ENCODE data around the gene CNTFR.

GRCh38 chr9:34505370-34506120, 84.0 kb downstream of the CNTFR start:
- TF ChIP-seq, protein P1, sequence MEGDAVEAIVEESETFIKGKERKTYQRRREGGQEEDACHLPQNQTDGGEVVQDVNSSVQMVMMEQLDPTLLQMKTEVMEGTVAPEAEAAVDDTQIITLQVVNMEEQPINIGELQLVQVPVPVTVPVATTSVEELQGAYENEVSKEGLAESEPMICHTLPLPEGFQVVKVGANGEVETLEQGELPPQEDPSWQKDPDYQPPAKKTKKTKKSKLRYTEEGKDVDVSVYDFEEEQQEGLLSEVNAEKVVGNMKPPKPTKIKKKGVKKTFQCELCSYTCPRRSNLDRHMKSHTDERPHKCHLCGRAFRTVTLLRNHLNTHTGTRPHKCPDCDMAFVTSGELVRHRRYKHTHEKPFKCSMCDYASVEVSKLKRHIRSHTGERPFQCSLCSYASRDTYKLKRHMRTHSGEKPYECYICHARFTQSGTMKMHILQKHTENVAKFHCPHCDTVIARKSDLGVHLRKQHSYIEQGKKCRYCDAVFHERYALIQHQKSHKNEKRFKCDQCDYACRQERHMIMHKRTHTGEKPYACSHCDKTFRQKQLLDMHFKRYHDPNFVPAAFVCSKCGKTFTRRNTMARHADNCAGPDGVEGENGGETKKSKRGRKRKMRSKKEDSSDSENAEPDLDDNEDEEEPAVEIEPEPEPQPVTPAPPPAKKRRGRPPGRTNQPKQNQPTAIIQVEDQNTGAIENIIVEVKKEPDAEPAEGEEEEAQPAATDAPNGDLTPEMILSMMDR (IDR thresholded peaks at IDR 0.05; ENCODE audit: insufficient read depth, low read length), result no peak
- TF ChIP-seq GABPA (IDR thresholded peaks at IDR 0.05; ENCODE audit: low read depth) (no peak), POLR2AphosphoS5 (IDR thresholded peaks at IDR 0.05; ENCODE audit: low read depth) (no peak), SPI1 (IDR thresholded peaks at IDR 0.05; ENCODE audit: borderline replicate concordance, low read depth) (no peak)
